Mammary epithelial cell (primary cell): ENCODE measurements around the gene NTHL1.

Experiments
- CTCF ChIP-seq, 2 donors: IDR thresholded peaks in 1 of 2; conservative IDR thresholded peaks in 1 of 2; 2 replicates each; pipeline ENCODE4 v1.5.1; 2011 to 2012; ENCODE audit warnings: inconsistent platforms in 2 of 2, low read length in 2 of 2, mild to moderate bottlenecking in 2 of 2, control low read depth in 1 of 2, low read depth in 1 of 2; ENCODE audit not compliant: insufficient read depth in 1 of 2; ENCODE audit errors: extremely low read depth in 1 of 2
- EZH2 ChIP-seq: IDR thresholded peaks from 2 replicates; pipeline ENCODE4 v1.6.1; 2012; ENCODE audit warnings: low read length, inconsistent platforms, borderline replicate concordance

- no peak for TF ChIP-seq CTCF (conservative IDR thresholded peaks at IDR 0.05 in 1 of 2, IDR thresholded peaks at IDR 0.05 in 1 of 2; ENCODE audit: extremely low read depth in 1 of 2, insufficient read depth in 1 of 2, low read depth in 1 of 2, low read length in 2 of 2)
- TF ChIP-seq EZH2, result no peak
Measured at GRCh38 chr16:2035431-2036199, 12.0 kb downstream of the NTHL1 start.
